Lung (tissue), 12 donors: ENCODE measurements around the gene SLC2A10. TPM values are rescaled to one million over a fixed set of nuclear protein-coding genes. Genes with fewer than 3 reads are reported as not detected.

Source experiments
- ATAC-seq: fragments of 200-7000 bp; cut with Tn5 transposase; one replicate; pipeline ENCODE4 v1.9.1; 2020; ENCODE audit warnings: moderate number of reproducible peaks; ENCODE audit not compliant: insufficient read depth, low FRiP score
- DNase-seq, 3 donors: peaks; one replicate each; pipeline ENCODE4 v3.0.0-alpha.2; 2013 to 2017
- H3K27ac ChIP-seq, 2 donors: one replicate each; pipeline ENCODE4 v1.5.1; 2013; ENCODE audit warnings: mild to moderate bottlenecking in 2 of 2, moderate library complexity in 2 of 2, control low read depth in 1 of 2, inconsistent platforms in 1 of 2, low read depth in 1 of 2, low read length in 1 of 2
- H3K27me3 ChIP-seq, 3 donors: one replicate each; pipeline ENCODE4 v1.5.1; 2013; ENCODE audit warnings: low read length in 2 of 3; ENCODE audit not compliant: control insufficient read depth in 3 of 3, insufficient read depth in 3 of 3
- H3K36me3 ChIP-seq, 4 donors: one replicate each; pipeline ENCODE4 v1.5.1; 2013; ENCODE audit warnings: low read length in 4 of 4, mild to moderate bottlenecking in 1 of 4, moderate library complexity in 1 of 4; ENCODE audit not compliant: control insufficient read depth in 4 of 4, insufficient read depth in 4 of 4
- H3K4me1 ChIP-seq, 5 donors: one replicate each; pipeline ENCODE4 v1.5.1; 2013; ENCODE audit warnings: low read length in 5 of 5, mild to moderate bottlenecking in 2 of 5, moderate library complexity in 1 of 5; ENCODE audit not compliant: control insufficient read depth in 5 of 5, insufficient read depth in 5 of 5
- H3K4me3 ChIP-seq: one replicate; pipeline ENCODE4 v1.5.1; 2013; ENCODE audit warnings: mild to moderate bottlenecking, control low read depth, moderate library complexity
- H3K9ac ChIP-seq, 2 donors: one replicate each; pipeline ENCODE4 v1.5.1; 2013; ENCODE audit warnings: low read length in 2 of 2, control low read depth in 1 of 2; ENCODE audit not compliant: insufficient read depth in 1 of 2
- H3K9me3 ChIP-seq, 4 donors: one replicate each; pipeline ENCODE4 v1.5.1; 2013; ENCODE audit warnings: low read length in 3 of 4, mild to moderate bottlenecking in 1 of 4, moderate library complexity in 1 of 4; ENCODE audit not compliant: control insufficient read depth in 4 of 4, insufficient read depth in 3 of 4
- CTCF ChIP-seq: IDR thresholded peaks from 2 replicates; pipeline ENCODE4 v1.5.1; 2012; ENCODE audit warnings: mild to moderate bottlenecking; ENCODE audit errors: control extremely low read depth, extremely low read depth
- WGBS, 2 donors: extraction: QIAGEN DNeasy Blood & Tissue Kit; methylation state at CpG; one replicate each; pipeline ENCODE4 v1.1.7; 2013; 5-methylcytosine and 5-hydroxymethylcytosine counted together
- polyA plus RNA-seq, 2 donors: library from polyadenylated mRNA; stranded (reverse); fragments of 200-250 nt; gene quantifications; one replicate each; pipeline ENCODE4 v1.2.1, GENCODE V29; 2013
- total RNA-seq, 2 donors: library from RNA; depleted of rRNA in 1 of 2; stranded (reverse); fragments of >200 nt in 1 of 2; gene quantifications; one replicate each; pipeline ENCODE4 v1.2.1, GENCODE V29; 2014 to 2021
- donor health status: control.
- donor health status: control.
- donor health status: Bipolar disorder and iron deficiency.
- donor health status: healthy.
- donor health status: DM: yes; HTN: yes; CAD: no.

The SLC2A10 gene
- total and polyA plus RNA-seq, 4 donors, result 7.4 to 20.6 (median 12.1) TPM

- ATAC-seq, result no peak
- TF ChIP-seq CTCF, result no peak
- 74 to 80% methylated on average over 5 of the region's 5 CpGs for whole genome bisulfite sequencing, 2 donors
Observed at GRCh38 chr20:46701986-46702385, 7.5 kb upstream of the SLC2A10 start.

GRCh38 chr20:46702447-46703203 is 6.8 kb upstream of the SLC2A10 start:
- ATAC-seq (no peak), DNase-seq (no peak)
- no peak for TF ChIP-seq CTCF
- Histone ChIP-seq H3K9ac (no peak overlapping the region), H3K36me3 (no peaks in the 10 kb centered on the region), H3K27me3 (no peaks in the 10 kb centered on the region), H3K4me1 (peaks cover 0 to 4% (median 0%) of the 10 kb centered on the region in 5 donors), H3K9me3 (peaks cover 0 to 3% (median under 1%) of the 10 kb centered on the region in 4 donors), H3K27ac (no peak overlapping the region), H3K4me3 (no peak overlapping the region)
- WGBS, 2 donors, result 94 to 95% methylated on average over 8 of the region's 8 CpGs

More at GRCh38 chr20:46701986-46702385, 7.5 kb upstream of the SLC2A10 start:
- peaks cover 0 to 3% (median under 1%) of the 10 kb centered on the region in 4 donors for H3K9me3 ChIP-seq
- H3K36me3 ChIP-seq, result no peaks in the 10 kb centered on the region
- no peak overlapping the region for H3K9ac ChIP-seq
- no peaks in the 10 kb centered on the region for H3K27me3 ChIP-seq
- H3K4me1 ChIP-seq, result peaks cover 0 to 4% (median 0%) of the 10 kb centered on the region in 5 donors
- H3K27ac ChIP-seq, result no peak overlapping the region
- H3K4me3 ChIP-seq, result no peak overlapping the region
- no peak for DNase-seq

- WGBS, 2 donors, result 78 to 80% methylated on average over 3 of the region's 3 CpGs
- H3K9me3 ChIP-seq, result peaks cover 0 to 3% (median under 1%) of the 10 kb centered on the region in 4 donors
- no peaks in the 10 kb centered on the region for H3K36me3 ChIP-seq
- H3K9ac ChIP-seq, result no peak overlapping the region
- H3K4me1 ChIP-seq, result peaks cover 0 to 4% (median 0%) of the 10 kb centered on the region in 5 donors
- H3K27me3 ChIP-seq, result no peaks in the 10 kb centered on the region
- no peak for ATAC-seq
- no peak overlapping the region for H3K4me3 ChIP-seq
- no peak for DNase-seq
- no peak overlapping the region for H3K27ac ChIP-seq
- no peak for TF ChIP-seq CTCF
Observed at GRCh38 chr20:46703435-46703834, 6.0 kb upstream of the SLC2A10 start.
